Neutrophil (primary cell): Measurements from ENCODE around the gene DNAH17.

ENCODE experiments used
- H3K27ac ChIP-seq: fragments of 200-600 bp; sonication (generic); 2 replicates; pipeline ENCODE4 v1.5.1; 2016; ENCODE audit warnings: mild to moderate bottlenecking, moderate library complexity
- H3K27me3 ChIP-seq: fragments of 200-600 bp; sonication (generic); 2 replicates; pipeline ENCODE4 v1.6.0; 2016; ENCODE audit warnings: mild to moderate bottlenecking
- H3K36me3 ChIP-seq: fragments of 200-600 bp; sonication (generic); 2 replicates; pipeline ENCODE4 v1.5.1; 2017
- H3K4me1 ChIP-seq, 2 experiments: fragments of 200-600 bp in 1 of 2; sonication (generic) in 1 of 2; 1 replicate in 1 of 2; 2 replicates in 1 of 2; pipeline versions ENCODE4 v1.5.1 to v1.6.1; 2013 to 2016; ENCODE audit warnings: low read depth in 1 of 2, low read length in 1 of 2, mild to moderate bottlenecking in 1 of 2, moderate library complexity in 1 of 2; ENCODE audit not compliant: control insufficient read depth in 1 of 2, insufficient read depth in 1 of 2
- H3K4me3 ChIP-seq, 2 experiments: fragments of 200-600 bp in 1 of 2; sonication (generic) in 1 of 2; 1 replicate in 1 of 2; 2 replicates in 1 of 2; pipeline ENCODE4 v1.5.1; 2013 to 2016; ENCODE audit warnings: low read depth in 1 of 2, low read length in 1 of 2, mild to moderate bottlenecking in 1 of 2, moderate library complexity in 1 of 2
- H3K9me3 ChIP-seq: fragments of 200-600 bp; sonication (generic); 2 replicates; pipeline ENCODE4 v1.5.1; 2016
- TF ChIP-seq, protein P1 (sequence below): fragments of 200-600 bp; sonication (generic); IDR thresholded peaks from 2 replicates; pipeline ENCODE4 v1.5.1; 2016; ENCODE audit warnings: antibody characterized with exemption

The DNAH17 gene

DNA sequence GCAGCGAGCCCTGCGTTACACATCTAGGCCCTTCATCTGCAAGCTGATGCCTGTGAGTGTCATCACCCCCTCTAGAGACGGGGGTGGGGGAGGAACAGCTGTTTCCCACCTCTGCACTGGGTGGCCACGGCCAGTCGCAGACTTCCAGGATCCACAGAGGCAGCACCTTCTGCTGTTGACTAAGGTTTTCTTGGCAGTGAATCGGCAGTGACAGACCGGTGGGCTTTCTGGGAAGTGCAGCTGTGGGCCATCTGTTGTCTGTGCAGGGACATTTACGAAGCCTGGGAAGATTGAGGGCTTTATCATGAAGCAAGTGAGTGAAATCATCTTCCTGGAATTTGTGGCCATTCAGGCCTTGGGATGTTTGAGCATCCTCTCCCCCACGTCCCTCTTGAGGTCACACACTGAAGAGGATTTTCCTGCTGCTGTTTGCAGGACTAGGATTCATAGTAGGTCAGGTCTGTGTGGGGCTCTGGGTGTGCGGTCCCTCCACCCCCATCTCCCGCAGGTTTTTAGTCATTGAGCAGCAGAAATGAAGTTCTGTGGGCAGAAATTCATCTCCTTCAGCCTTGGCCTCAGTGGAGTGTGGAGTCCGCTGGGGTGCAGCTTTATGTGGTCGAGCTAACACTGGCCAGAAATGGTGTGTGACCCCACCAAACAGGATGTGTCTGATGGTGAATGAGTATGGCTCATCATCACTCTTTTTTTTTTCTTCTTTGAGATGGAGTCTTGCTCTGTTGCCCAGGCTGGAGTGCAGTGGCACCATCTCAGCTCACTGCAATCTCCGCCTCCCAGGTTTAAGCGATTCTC lies 186.8 kb downstream of the DNAH17 start:
- Histone ChIP-seq H3K36me3 (peaks cover 38% of the 10 kb centered on the region), H3K27me3 (no peaks in the 10 kb centered on the region), H3K4me1 (peaks cover 52 to 58% of the 10 kb centered on the region in 2 experiments), H3K27ac (peak overlapping the region; percentile 97), H3K4me3 (peak overlapping the region in 1 of 2 experiments; percentile 59), H3K9me3 (no peaks in the 10 kb centered on the region)
- TF ChIP-seq, protein P1, sequence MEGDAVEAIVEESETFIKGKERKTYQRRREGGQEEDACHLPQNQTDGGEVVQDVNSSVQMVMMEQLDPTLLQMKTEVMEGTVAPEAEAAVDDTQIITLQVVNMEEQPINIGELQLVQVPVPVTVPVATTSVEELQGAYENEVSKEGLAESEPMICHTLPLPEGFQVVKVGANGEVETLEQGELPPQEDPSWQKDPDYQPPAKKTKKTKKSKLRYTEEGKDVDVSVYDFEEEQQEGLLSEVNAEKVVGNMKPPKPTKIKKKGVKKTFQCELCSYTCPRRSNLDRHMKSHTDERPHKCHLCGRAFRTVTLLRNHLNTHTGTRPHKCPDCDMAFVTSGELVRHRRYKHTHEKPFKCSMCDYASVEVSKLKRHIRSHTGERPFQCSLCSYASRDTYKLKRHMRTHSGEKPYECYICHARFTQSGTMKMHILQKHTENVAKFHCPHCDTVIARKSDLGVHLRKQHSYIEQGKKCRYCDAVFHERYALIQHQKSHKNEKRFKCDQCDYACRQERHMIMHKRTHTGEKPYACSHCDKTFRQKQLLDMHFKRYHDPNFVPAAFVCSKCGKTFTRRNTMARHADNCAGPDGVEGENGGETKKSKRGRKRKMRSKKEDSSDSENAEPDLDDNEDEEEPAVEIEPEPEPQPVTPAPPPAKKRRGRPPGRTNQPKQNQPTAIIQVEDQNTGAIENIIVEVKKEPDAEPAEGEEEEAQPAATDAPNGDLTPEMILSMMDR: no peak

DNA sequence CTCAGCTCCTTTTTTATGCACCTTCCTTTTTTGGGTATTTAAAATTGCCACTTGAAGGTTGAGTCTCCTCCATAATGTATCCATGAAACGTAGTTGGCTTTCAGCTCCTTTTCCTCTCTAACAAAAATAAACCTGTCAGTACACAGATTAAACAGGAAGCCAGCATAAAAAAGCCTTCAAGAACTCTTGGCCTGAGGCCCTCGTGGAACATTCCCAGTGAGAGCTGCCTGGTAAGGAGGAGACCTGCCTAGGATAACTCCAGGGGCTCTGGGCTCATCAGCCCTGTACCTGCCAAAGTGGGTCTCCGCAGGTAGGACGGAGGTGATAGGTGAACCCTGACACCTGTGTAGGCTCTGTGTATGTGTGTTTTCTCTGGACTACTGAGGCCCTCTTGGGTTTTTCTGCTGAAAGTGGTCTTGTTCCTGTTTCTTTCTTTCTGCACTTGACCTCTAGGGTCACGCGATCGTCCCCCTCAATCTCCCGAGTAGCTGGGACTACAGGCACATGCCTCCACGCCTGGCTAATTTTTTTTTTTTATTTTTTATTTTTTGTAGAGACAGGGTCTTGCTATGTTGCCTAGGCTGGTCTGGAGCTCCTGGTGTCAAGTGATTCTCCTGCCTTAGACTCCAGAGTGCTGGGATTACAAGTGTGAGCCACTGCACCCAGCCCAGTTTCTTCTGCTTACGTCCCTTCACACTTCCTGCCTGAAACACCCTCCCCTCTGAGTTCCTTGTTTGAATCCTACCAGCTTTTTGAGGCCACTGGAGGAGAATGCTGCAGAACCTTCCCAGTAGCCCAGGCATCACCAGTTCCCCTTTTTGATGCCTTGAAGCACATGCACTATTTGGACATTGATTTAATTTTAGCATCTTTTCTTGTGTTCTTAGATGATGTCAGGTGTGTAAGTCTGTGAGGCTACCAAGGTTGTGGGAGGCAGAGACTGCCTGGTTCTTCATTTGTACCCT lies 188.9 kb downstream of the DNAH17 start:
- Histone ChIP-seq H3K4me3 (peak overlapping the region; percentile 51 to 59), H3K27ac (peak overlapping the region; percentile 97)

DNA sequence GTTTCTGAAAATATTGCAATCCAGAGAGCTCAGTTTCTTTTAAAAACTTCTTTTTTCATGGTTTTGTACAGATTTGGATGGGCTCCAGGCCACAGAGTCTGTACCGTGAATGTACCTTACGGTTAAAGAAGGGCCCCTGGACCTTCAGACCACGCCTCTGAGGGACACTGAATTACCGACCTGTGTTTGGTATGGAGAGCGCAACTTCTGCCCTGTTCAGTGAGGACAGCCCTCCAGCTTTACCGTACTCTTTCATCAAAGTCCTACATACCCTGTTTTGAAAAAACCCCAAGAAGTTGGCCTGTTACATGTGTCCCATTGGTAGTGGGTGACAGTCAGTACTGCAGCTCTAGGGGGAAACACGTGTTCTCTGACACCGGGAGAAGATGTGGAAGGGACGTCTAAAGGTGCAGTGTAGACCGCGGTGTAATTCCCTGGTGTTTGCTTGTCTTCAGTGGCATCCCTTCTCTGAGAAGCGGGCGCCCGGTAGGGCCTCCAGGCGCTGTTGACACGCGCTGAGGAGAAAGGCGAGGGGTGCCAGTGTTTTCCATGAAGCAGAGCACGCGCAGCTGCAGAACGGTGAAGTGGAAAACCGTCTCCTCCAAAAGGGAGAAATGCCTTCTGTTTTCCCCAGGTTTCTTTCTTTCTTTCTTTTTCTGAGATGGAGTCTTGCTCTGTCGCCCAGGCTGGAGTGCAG lies 192.6 kb downstream of the DNAH17 start:
- H3K4me3 ChIP-seq: peak overlapping the region; percentile 58 to 59
- TF ChIP-seq, protein P1: peak; percentile 12
- no peaks in the 10 kb centered on the region for H3K9me3 ChIP-seq
- no peaks in the 10 kb centered on the region for H3K36me3 ChIP-seq
- H3K27me3 ChIP-seq: no peaks in the 10 kb centered on the region
- H3K4me1 ChIP-seq: peaks cover 100% of the 10 kb centered on the region in 2 experiments
- H3K27ac ChIP-seq: peak overlapping the region; percentile 97

More for the DNA sequence above, 188.9 kb downstream of the DNAH17 start:
- Histone ChIP-seq H3K9me3 (no peaks in the 10 kb centered on the region), H3K36me3 (peaks cover 18% of the 10 kb centered on the region), H3K4me1 (peaks cover 74 to 80% of the 10 kb centered on the region in 2 experiments), H3K27me3 (no peaks in the 10 kb centered on the region)
- TF ChIP-seq, protein P1: no peak

DNA sequence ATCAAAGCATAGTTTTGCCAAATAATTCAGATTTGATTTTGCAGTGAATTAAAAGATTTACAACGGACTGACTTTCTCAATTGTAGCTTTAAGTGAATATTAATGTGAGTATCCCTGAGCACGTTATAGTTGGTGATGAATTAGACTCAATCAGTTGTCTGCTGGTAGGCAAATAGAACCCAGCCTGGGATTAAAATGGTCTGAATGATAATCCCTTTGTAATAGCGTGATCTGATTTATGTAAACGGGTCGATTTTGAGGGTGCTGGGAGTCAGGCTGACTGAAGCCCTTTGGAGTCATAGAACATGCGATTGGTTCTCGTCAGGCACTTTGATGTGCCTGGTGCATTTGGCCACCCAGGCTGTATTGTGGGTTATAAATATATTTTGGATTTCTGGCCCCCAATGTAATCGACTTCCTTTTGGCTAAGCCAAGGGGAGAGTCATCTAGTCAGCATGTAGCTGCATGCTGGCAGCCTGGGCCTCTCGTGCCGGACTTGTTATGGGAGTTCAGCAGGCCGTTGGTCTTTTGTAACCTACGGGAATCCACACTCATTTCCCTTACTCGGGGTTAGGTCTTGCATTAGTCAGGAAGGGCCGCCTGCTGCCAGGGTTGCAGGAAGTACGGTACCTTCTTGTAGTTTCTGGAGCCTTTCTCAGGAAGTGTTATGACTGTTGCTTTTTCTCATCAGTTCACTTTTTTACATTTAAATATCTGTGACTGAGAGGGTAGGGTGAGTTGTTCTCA lies 193.3 kb downstream of the DNAH17 start:
- Histone ChIP-seq H3K27ac (peak overlapping the region; percentile 97), H3K4me3 (peak overlapping the region; percentile 58 to 59), H3K4me1 (peaks cover 99 to 100% of the 10 kb centered on the region in 2 experiments), H3K27me3 (no peaks in the 10 kb centered on the region), H3K36me3 (no peaks in the 10 kb centered on the region), H3K9me3 (no peaks in the 10 kb centered on the region)
- TF ChIP-seq, protein P1: no peak
